Smooth muscle cell (in vitro differentiated cells): ENCODE results near the gene TPK1. TPM values are rescaled to one million over a fixed set of nuclear protein-coding genes. Genes with fewer than 3 reads are reported as not detected.

ENCODE experiments used
- DNase-seq: peaks from one replicate; lab custom pipeline; 2025; ENCODE audit not compliant: unreplicated experiment; lab: John Stamatoyannopoulos, UW
- H2AFZ ChIP-seq: fragments of 200-600 bp; sonication (generic); 2 replicates; pipeline ENCODE4 v1.6.0; 2016; ENCODE audit warnings: antibody characterized with exemption, low read depth, mild to moderate bottlenecking
- H3F3A ChIP-seq: fragments of 200-600 bp; sonication (generic); 2 replicates; pipeline ENCODE4 v1.6.0; 2017; ENCODE audit warnings: antibody characterized with exemption, low read depth
- H3K27ac ChIP-seq: fragments of 200-600 bp; sonication (generic); 2 replicates; pipeline ENCODE4 v1.5.1; 2016; ENCODE audit warnings: low read depth, mild to moderate bottlenecking
- H3K27me3 ChIP-seq: fragments of 200-600 bp; sonication (generic); 2 replicates; pipeline ENCODE4 v1.6.1; 2016; ENCODE audit warnings: low read depth, mild to moderate bottlenecking
- H3K36me3 ChIP-seq: fragments of 200-600 bp; sonication (generic); 2 replicates; pipeline ENCODE4 v1.5.1; 2016; ENCODE audit warnings: low read depth
- H3K4me1 ChIP-seq: fragments of 200-600 bp; sonication (generic); 2 replicates; pipeline ENCODE4 v1.5.1; 2016; ENCODE audit warnings: low read depth
- H3K4me2 ChIP-seq: fragments of 200-600 bp; sonication (generic); 2 replicates; pipeline ENCODE4 v1.6.0; 2016; ENCODE audit warnings: mild to moderate bottlenecking
- H3K4me3 ChIP-seq: fragments of 200-600 bp; sonication (generic); 2 replicates; pipeline ENCODE4 v1.5.1; 2016; ENCODE audit warnings: mild to moderate bottlenecking
- H3K79me2 ChIP-seq: fragments of 200-600 bp; sonication (generic); 2 replicates; pipeline ENCODE4 v1.6.0; 2016; ENCODE audit warnings: low read depth, mild to moderate bottlenecking
- H3K9ac ChIP-seq: fragments of 200-600 bp; sonication (generic); 2 replicates; pipeline ENCODE4 v1.6.0; 2016; ENCODE audit warnings: low read depth
- H3K9me3 ChIP-seq: fragments of 200-600 bp; sonication (generic); replicated peaks from 2 replicates; pipeline ENCODE4 v1.5.1; 2016; ENCODE audit warnings: low read depth
- H4K20me1 ChIP-seq: fragments of 200-600 bp; sonication (generic); 2 replicates; pipeline ENCODE4 v1.6.0; 2016; ENCODE audit warnings: low read depth
- CTCF ChIP-seq: fragments of 200-600 bp; sonication (generic); IDR thresholded peaks from 2 replicates; pipeline ENCODE4 v1.5.1; 2017; ENCODE audit warnings: borderline replicate concordance, mild to moderate bottlenecking, antibody characterized with exemption; ENCODE audit not compliant: insufficient read depth, poor library complexity, severe bottlenecking
- WGBS: methylation state at CpG from one replicate; pipeline ENCODE4 v1.1.7; 2016; ENCODE audit warnings: low lambda C conversion rate; 5-methylcytosine and 5-hydroxymethylcytosine counted together
- polyA plus RNA-seq: library from polyadenylated mRNA; unstranded; fragments of >200 nt; fragmentation: Nextera tagmentation; extraction: Ambion mirVana; gene quantifications from 2 replicates; pipeline ENCODE4 v1.2.1, GENCODE V29; 2016
- total RNA-seq: library from RNA; depleted of rRNA; stranded (reverse); fragments of >200 nt; gene quantifications from 2 replicates; pipeline ENCODE4 v1.2.3, GENCODE V29; 2014

The TPK1 gene
- total and polyA plus RNA-seq, 2 experiments from 2014 or later = 1.2 to 1.9 TPM

- Histone ChIP-seq H3K4me1 (no peaks in the 10 kb centered on the region), H3K36me3 (no peaks in the 10 kb centered on the region), H3K4me3 (no peak overlapping the region), H3F3A (no peaks in the 10 kb centered on the region), H3K9ac (no peak overlapping the region), H3K79me2 (no peaks in the 10 kb centered on the region), H3K27me3 (no peaks in the 10 kb centered on the region), H3K9me3 (no peaks in the 10 kb centered on the region), H3K4me2 (no peak overlapping the region), H3K27ac (no peak overlapping the region), H4K20me1 (no peaks in the 10 kb centered on the region), H2AFZ (no peak overlapping the region)
- DNase-seq = no peak
- no peak for TF ChIP-seq CTCF
- 38% methylated on average over 5 of the region's 5 CpGs for WGBS
Observed at GRCh38 chr7:144439717-144440205, 396.1 kb downstream of the TPK1 start.

- no peak overlapping the region for H3K4me3 ChIP-seq
Observed at GRCh38 chr7:144438759-144439158, 397.1 kb downstream of the TPK1 start.

GRCh38 chr7:144437370-144438191, 398.3 kb downstream of the TPK1 start:
- H3K9ac ChIP-seq = no peak overlapping the region
- H3F3A ChIP-seq = no peaks in the 10 kb centered on the region

More at GRCh38 chr7:144438759-144439158, 397.1 kb downstream of the TPK1 start:
- Histone ChIP-seq H3K9me3 (no peaks in the 10 kb centered on the region), H3K9ac (no peak overlapping the region), H2AFZ (no peak overlapping the region), H3K4me2 (no peak overlapping the region), H3K27me3 (no peaks in the 10 kb centered on the region), H3K4me1 (no peaks in the 10 kb centered on the region), H4K20me1 (no peaks in the 10 kb centered on the region), H3K79me2 (no peaks in the 10 kb centered on the region), H3F3A (no peaks in the 10 kb centered on the region), H3K27ac (no peak overlapping the region), H3K36me3 (no peaks in the 10 kb centered on the region)
- no peak for DNase-seq
- WGBS = 88% methylated on average over 3 of the region's 3 CpGs
- TF ChIP-seq CTCF = no peak

More at GRCh38 chr7:144437370-144438191, 398.3 kb downstream of the TPK1 start:
- H3K4me3 ChIP-seq = no peak overlapping the region
- H3K36me3 ChIP-seq = no peaks in the 10 kb centered on the region
- peak; percentile 68 for TF ChIP-seq CTCF
- no peak overlapping the region for H3K27ac ChIP-seq
- no peaks in the 10 kb centered on the region for H4K20me1 ChIP-seq
- no peak overlapping the region for H2AFZ ChIP-seq
- 73% methylated on average over 4 of the region's 4 CpGs for WGBS
- peak; percentile 1 for DNase-seq
- H3K79me2 ChIP-seq = no peaks in the 10 kb centered on the region
- H3K27me3 ChIP-seq = no peaks in the 10 kb centered on the region
- H3K4me1 ChIP-seq = no peaks in the 10 kb centered on the region
- no peak overlapping the region for H3K4me2 ChIP-seq
- no peaks in the 10 kb centered on the region for H3K9me3 ChIP-seq
